Measurements from ENCODE around the gene NOL4.

Gene NOL4

DNA sequence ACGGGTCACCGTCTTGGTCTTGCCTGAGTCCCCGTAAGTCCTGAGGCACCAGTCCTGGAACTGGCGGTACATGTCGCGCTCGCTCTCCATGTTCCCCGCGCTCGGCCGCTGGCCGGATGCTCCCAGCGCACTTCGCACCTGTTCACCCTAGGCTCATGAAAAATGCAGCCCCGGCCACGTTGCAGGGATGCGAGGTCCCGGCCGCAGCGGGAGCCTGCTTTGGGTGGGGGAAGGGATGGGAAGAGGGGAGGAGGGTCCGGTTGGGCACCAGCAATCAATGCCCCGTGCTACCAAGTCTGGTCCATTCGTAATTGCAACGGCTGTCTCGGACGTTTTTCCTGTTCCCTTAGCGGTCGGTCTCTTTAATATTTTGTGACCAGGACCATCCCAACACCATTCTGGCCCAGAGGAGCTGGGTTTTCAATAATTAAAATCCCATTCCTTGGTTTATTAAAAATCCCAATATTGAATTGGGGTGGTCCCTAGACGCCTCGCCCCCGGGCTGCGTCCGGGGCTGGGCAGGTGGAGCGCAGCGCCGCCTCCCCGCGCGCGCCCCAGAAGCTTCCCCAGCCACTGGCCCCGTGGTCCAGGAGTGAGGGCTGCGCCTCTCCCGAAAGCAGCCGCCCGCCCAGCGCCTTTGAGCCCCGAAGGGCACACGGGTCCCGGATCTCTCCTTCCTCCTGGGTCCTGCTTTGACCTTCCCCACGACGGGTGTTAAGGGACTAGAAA, 1.4 kb downstream of the NOL4 start (continued):
- no peak for TF ChIP-seq ZNF8 (CRISPR knock-in tag; IDR thresholded peaks at IDR 0.05)
- TF ChIP-seq, protein P1, sequence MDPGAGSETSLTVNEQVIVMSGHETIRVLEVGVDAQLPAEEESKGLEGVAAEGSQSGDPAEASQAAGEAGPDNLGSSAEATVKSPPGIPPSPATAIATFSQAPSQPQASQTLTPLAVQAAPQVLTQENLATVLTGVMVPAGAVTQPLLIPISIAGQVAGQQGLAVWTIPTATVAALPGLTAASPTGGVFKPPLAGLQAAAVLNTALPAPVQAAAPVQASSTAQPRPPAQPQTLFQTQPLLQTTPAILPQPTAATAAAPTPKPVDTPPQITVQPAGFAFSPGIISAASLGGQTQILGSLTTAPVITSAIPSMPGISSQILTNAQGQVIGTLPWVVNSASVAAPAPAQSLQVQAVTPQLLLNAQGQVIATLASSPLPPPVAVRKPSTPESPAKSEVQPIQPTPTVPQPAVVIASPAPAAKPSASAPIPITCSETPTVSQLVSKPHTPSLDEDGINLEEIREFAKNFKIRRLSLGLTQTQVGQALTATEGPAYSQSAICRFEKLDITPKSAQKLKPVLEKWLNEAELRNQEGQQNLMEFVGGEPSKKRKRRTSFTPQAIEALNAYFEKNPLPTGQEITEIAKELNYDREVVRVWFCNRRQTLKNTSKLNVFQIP (CRISPR knock-in tag; IDR thresholded peaks at IDR 0.05; ENCODE audit: borderline replicate concordance, low read depth) = no peak

DNA sequence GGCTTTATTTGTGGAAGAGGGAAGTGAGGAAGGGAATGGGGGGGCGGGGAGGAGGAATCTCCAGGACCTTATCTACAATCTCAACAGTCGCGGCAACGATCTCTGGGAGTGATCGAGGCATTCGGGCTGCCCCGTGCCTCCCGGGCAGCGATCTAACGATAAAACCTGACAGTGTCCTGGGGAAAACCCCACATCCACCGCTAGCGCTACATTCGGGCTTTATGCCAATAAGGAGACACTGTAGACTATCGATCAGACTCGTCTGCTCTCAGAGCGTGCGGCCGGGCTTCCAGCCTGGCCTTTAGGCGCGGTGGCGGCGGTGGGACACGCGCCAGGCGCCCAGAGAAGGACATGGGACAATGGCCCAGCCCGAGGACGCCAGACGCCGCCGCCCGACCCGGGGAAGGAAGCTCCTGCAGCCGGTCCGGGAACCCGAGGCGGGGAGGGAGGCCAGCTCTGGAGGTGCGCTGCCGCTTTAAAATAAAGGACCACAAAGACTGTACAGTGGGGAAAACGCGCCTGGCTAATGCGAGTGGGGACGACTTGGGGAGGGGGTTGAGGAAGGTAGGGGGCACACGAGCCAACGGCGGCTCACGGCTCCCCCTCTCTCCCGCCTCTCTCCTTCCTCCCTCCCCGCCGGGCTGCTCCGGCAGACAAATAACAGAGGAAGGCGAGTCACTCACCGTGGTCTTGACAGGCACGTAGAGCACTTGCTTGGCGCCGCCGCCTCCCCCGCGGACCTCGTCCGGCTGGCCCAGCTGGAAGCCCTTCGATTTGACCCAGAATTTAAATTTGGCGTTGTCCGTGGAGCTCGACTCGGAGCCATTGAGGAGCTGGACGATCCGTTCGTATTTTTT, 2.2 kb downstream of the NOL4 start:
- no peak for TF ChIP-seq PPARA (CRISPR knock-in tag; IDR thresholded peaks at IDR 0.05; ENCODE audit: borderline replicate concordance)

DNA sequence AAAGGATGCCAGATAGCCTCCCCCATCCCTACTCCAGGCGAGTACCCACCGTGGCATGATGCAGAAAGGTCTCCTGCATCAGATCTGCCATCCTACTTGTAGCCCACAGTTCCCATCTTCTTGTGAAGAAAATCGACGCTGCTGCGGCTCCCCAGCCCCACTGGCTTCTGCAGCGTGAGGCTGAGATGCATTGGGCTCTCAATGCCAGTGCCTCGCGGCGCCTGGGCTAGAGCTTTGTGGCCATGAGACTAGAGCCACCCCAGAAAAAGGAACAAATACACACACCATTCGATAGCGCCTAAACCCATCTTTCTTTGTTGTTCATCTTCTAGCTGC, 2.8 kb downstream of the NOL4 start:
- TF ChIP-seq OSR1 (CRISPR knock-in tag; IDR thresholded peaks at IDR 0.05) (no peak), ESRRG (CRISPR knock-in tag; IDR thresholded peaks at IDR 0.05) (no peak), ISL1 (CRISPR knock-in tag; IDR thresholded peaks at IDR 0.05) (no peak), ZNF8 (CRISPR knock-in tag; IDR thresholded peaks at IDR 0.05) (no peak), ARNTL (CRISPR knock-in tag; IDR thresholded peaks at IDR 0.05; ENCODE audit: borderline replicate concordance, low read depth) (no peak), GLIS3 (CRISPR knock-in tag; IDR thresholded peaks at IDR 0.05) (no peak)
- TF ChIP-seq, protein P1 (CRISPR knock-in tag; IDR thresholded peaks at IDR 0.05; ENCODE audit: borderline replicate concordance, low read depth) = no peak
- TF ChIP-seq, protein P2, sequence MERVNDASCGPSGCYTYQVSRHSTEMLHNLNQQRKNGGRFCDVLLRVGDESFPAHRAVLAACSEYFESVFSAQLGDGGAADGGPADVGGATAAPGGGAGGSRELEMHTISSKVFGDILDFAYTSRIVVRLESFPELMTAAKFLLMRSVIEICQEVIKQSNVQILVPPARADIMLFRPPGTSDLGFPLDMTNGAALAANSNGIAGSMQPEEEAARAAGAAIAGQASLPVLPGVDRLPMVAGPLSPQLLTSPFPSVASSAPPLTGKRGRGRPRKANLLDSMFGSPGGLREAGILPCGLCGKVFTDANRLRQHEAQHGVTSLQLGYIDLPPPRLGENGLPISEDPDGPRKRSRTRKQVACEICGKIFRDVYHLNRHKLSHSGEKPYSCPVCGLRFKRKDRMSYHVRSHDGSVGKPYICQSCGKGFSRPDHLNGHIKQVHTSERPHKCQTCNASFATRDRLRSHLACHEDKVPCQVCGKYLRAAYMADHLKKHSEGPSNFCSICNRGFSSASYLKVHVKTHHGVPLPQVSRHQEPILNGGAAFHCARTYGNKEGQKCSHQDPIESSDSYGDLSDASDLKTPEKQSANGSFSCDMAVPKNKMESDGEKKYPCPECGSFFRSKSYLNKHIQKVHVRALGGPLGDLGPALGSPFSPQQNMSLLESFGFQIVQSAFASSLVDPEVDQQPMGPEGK (CRISPR knock-in tag; IDR thresholded peaks at IDR 0.05; ENCODE audit: borderline replicate concordance) = no peak
- TF ChIP-seq, protein P3, sequence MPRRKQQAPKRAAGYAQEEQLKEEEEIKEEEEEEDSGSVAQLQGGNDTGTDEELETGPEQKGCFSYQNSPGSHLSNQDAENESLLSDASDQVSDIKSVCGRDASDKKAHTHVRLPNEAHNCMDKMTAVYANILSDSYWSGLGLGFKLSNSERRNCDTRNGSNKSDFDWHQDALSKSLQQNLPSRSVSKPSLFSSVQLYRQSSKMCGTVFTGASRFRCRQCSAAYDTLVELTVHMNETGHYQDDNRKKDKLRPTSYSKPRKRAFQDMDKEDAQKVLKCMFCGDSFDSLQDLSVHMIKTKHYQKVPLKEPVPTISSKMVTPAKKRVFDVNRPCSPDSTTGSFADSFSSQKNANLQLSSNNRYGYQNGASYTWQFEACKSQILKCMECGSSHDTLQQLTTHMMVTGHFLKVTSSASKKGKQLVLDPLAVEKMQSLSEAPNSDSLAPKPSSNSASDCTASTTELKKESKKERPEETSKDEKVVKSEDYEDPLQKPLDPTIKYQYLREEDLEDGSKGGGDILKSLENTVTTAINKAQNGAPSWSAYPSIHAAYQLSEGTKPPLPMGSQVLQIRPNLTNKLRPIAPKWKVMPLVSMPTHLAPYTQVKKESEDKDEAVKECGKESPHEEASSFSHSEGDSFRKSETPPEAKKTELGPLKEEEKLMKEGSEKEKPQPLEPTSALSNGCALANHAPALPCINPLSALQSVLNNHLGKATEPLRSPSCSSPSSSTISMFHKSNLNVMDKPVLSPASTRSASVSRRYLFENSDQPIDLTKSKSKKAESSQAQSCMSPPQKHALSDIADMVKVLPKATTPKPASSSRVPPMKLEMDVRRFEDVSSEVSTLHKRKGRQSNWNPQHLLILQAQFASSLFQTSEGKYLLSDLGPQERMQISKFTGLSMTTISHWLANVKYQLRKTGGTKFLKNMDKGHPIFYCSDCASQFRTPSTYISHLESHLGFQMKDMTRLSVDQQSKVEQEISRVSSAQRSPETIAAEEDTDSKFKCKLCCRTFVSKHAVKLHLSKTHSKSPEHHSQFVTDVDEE (CRISPR knock-in tag; IDR thresholded peaks at IDR 0.05) = no peak
- TF ChIP-seq, protein P4, sequence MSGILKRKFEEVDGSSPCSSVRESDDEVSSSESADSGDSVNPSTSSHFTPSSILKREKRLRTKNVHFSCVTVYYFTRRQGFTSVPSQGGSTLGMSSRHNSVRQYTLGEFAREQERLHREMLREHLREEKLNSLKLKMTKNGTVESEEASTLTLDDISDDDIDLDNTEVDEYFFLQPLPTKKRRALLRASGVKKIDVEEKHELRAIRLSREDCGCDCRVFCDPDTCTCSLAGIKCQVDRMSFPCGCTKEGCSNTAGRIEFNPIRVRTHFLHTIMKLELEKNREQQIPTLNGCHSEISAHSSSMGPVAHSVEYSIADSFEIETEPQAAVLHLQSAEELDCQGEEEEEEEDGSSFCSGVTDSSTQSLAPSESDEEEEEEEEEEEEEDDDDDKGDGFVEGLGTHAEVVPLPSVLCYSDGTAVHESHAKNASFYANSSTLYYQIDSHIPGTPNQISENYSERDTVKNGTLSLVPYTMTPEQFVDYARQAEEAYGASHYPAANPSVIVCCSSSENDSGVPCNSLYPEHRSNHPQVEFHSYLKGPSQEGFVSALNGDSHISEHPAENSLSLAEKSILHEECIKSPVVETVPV (CRISPR knock-in tag; IDR thresholded peaks at IDR 0.05) = no peak
- peak; percentile 47 for ATAC-seq

More for the DNA sequence above, 2.2 kb downstream of the NOL4 start:
- ATAC-seq = peak; percentile 49

DNA sequence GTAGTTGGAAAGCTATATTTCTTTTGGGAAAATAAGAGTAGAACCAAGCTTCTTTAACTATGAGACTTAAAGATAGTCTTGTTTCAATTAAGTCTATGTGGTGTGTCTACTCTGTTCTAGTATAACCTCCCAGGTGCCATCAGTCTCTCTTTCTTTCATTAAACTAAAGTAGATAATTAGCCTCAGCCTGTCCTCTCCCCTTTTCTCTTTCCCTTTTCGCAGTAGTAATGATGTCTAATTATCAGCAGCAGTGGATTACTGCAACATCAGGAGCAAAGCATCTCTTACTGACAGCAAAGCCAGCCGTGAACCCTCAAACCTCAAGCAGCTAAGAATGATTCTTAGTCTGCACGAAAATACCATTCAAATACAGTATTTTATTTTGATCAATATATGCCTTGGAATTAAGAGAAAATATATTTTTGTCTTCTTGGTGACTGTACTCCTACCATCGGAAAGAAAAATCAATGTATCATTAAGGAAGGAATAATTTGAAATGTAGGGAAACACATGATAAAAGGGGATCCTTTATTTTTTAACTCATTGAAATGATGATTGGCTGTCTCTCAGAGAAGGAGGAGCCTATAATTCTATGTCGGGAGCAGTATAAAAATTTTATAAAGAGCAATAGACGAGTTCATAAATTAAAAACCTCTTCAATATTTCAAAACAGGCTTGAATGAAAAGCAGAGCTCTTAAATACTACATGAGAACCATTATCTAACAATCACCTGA, 4.5 kb downstream of the NOL4 start:
- no peak for ATAC-seq
- TF ChIP-seq ARNTL (CRISPR knock-in tag; IDR thresholded peaks at IDR 0.05; ENCODE audit: borderline replicate concordance, low read depth) (no peak), TOX (CRISPR knock-in tag; IDR thresholded peaks at IDR 0.05; ENCODE audit: borderline replicate concordance) (no peak), ZFP30 (CRISPR knock-in tag; IDR thresholded peaks at IDR 0.05) (no peak), BACH2 (CRISPR knock-in tag; IDR thresholded peaks at IDR 0.05; ENCODE audit: borderline replicate concordance) (no peak), TCF4 (CRISPR knock-in tag; IDR thresholded peaks at IDR 0.05; ENCODE audit: borderline replicate concordance) (no peak), ESRRG (CRISPR knock-in tag; IDR thresholded peaks at IDR 0.05) (no peak), ZNF8 (CRISPR knock-in tag; IDR thresholded peaks at IDR 0.05) (no peak), OSR1 (CRISPR knock-in tag; IDR thresholded peaks at IDR 0.05) (no peak), ISL1 (CRISPR knock-in tag; IDR thresholded peaks at IDR 0.05) (no peak)
- TF ChIP-seq, protein P5, sequence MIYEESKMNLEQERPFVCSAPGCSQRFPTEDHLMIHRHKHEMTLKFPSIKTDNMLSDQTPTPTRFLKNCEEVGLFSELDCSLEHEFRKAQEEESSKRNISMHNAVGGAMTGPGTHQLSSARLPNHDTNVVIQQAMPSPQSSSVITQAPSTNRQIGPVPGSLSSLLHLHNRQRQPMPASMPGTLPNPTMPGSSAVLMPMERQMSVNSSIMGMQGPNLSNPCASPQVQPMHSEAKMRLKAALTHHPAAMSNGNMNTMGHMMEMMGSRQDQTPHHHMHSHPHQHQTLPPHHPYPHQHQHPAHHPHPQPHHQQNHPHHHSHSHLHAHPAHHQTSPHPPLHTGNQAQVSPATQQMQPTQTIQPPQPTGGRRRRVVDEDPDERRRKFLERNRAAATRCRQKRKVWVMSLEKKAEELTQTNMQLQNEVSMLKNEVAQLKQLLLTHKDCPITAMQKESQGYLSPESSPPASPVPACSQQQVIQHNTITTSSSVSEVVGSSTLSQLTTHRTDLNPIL (CRISPR knock-in tag; IDR thresholded peaks at IDR 0.05; ENCODE audit: low read depth) = no peak
- TF ChIP-seq, protein P4 (CRISPR knock-in tag; IDR thresholded peaks at IDR 0.05) = no peak
- TF ChIP-seq, protein P2 (CRISPR knock-in tag; IDR thresholded peaks at IDR 0.05; ENCODE audit: borderline replicate concordance) = no peak
